HG02642 (cell line): ENCODE results near the gene NKAIN2.
"Not testable (repeated sequence)": the region's sequence is repeated elsewhere in the genome, so short reads cannot be mapped to it uniquely, and the experiment has no call there.

Experiments used
- ATAC-seq: cut with Tn5 transposase; IDR thresholded peaks from one replicate; pipeline ENCODE4 v1.9.1; 2021; ENCODE audit warnings: mild to moderate bottlenecking; ENCODE audit not compliant: unreplicated experiment, poor library complexity

NKAIN2 gene

GRCh38 chr6:124282541-124282940 is 478.9 kb downstream of the NKAIN2 start:
- no peak for ATAC-seq

GRCh38 chr6:124283486-124283885 is 479.8 kb downstream of the NKAIN2 start:
- ATAC-seq: no peak

- no peak for ATAC-seq
Observed at GRCh38 chr6:124285146-124285545, 481.5 kb downstream of the NKAIN2 start.

- ATAC-seq: no peak
Observed at GRCh38 chr6:124294574-124295200, 491.0 kb downstream of the NKAIN2 start.

GRCh38 chr6:124297507-124297906 is 493.8 kb downstream of the NKAIN2 start:
- ATAC-seq: no peak

- no peak for ATAC-seq
Observed at GRCh38 chr6:124298730-124299129, 495.1 kb downstream of the NKAIN2 start.

- ATAC-seq: not testable (repeated sequence)
Observed at GRCh38 chr6:124300907-124301306, 497.2 kb downstream of the NKAIN2 start.

GRCh38 chr6:124303971-124304370 is 500.3 kb downstream of the NKAIN2 start:
- no peak for ATAC-seq

GRCh38 chr6:124310139-124310538 is 506.5 kb downstream of the NKAIN2 start:
- no peak for ATAC-seq

GRCh38 chr6:124319410-124319809 is 515.7 kb downstream of the NKAIN2 start:
- ATAC-seq: no peak

GRCh38 chr6:124324237-124324636 is 520.6 kb downstream of the NKAIN2 start:
- ATAC-seq: no peak

GRCh38 chr6:124330197-124330596 is 526.5 kb downstream of the NKAIN2 start:
- ATAC-seq: no peak

GRCh38 chr6:124334359-124334758 is 530.7 kb downstream of the NKAIN2 start:
- ATAC-seq: no peak

GRCh38 chr6:124339610-124340334 is 536.1 kb downstream of the NKAIN2 start:
- no peak for ATAC-seq

- ATAC-seq: not testable (repeated sequence)
Observed at GRCh38 chr6:124348339-124348738, 544.7 kb downstream of the NKAIN2 start.

GRCh38 chr6:124355146-124355545 is 551.5 kb downstream of the NKAIN2 start:
- ATAC-seq: no peak

GRCh38 chr6:124356276-124356810 is 552.7 kb downstream of the NKAIN2 start:
- no peak for ATAC-seq

GRCh38 chr6:124356811-124357210 is 553.1 kb downstream of the NKAIN2 start:
- ATAC-seq: no peak

GRCh38 chr6:124368131-124368530 is 564.5 kb downstream of the NKAIN2 start:
- ATAC-seq: no peak

GRCh38 chr6:124371974-124372475 is 568.4 kb downstream of the NKAIN2 start:
- ATAC-seq: no peak

GRCh38 chr6:124373386-124373785 is 569.7 kb downstream of the NKAIN2 start:
- no peak for ATAC-seq
